Skeletal muscle satellite cell (primary cell): ENCODE results near the gene GRIK2.

ENCODE experiments used
- H3K27me3 ChIP-seq: 2 replicates; pipeline ENCODE4 v1.7.0; 2013; ENCODE audit warnings: low read length; ENCODE audit not compliant: control insufficient read depth, insufficient read depth
- H3K36me3 ChIP-seq: 2 replicates; pipeline ENCODE4 v1.7.0; 2013; ENCODE audit warnings: mild to moderate bottlenecking, control low read depth, low read length; ENCODE audit not compliant: insufficient read depth
- H3K4me1 ChIP-seq: 2 replicates; pipeline ENCODE4 v1.7.0; 2013; ENCODE audit warnings: low read length; ENCODE audit not compliant: control insufficient read depth, insufficient read depth
- H3K4me2 ChIP-seq: 2 replicates; pipeline ENCODE4 v1.7.0; 2013; ENCODE audit warnings: mild to moderate bottlenecking, low read length
- H3K4me3 ChIP-seq: 2 replicates; pipeline ENCODE4 v1.7.0; 2013; ENCODE audit warnings: low read length
- H3K9ac ChIP-seq: 2 replicates; pipeline ENCODE4 v1.7.0; 2013; ENCODE audit warnings: mild to moderate bottlenecking, low read depth, low read length, moderate library complexity
- H3K9me3 ChIP-seq: replicated peaks from 2 replicates; pipeline ENCODE4 v1.7.0; 2013; ENCODE audit warnings: mild to moderate bottlenecking, control low read depth, low read length

The GRIK2 gene

GRCh38 chr6:101806241-101806640, 412.7 kb downstream of the GRIK2 start:
- H3K4me1 ChIP-seq: peaks cover 15% of the 10 kb centered on the region
- H3K4me3 ChIP-seq: no peak overlapping the region
- no peak overlapping the region for H3K9ac ChIP-seq
- H3K4me2 ChIP-seq: no peak overlapping the region
- no peaks in the 10 kb centered on the region for H3K9me3 ChIP-seq
- H3K27me3 ChIP-seq: no peaks in the 10 kb centered on the region
- no peaks in the 10 kb centered on the region for H3K36me3 ChIP-seq

DNA sequence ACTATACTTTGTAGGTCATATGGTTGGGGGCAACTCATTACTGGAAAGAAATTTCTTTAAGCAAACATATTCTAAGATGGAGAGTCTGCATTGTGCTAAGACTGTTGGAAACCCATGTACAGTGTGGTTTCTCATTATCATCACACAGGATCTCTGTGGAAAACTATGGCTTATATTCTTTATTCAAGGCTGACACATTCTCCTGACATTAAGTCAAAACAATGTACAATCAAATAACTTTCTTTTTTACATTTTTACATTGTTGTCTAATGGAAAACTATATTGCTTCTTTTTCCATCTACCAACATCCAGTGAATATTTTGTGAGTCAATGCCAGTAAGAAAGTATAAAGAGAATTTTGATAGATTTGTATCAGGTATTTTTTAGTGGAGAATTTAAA, 417.6 kb downstream of the GRIK2 start:
- H3K36me3 ChIP-seq: no peaks in the 10 kb centered on the region
- no peak overlapping the region for H3K9ac ChIP-seq
- no peaks in the 10 kb centered on the region for H3K27me3 ChIP-seq
- H3K9me3 ChIP-seq: no peaks in the 10 kb centered on the region
- no peak overlapping the region for H3K4me2 ChIP-seq
- no peak overlapping the region for H3K4me3 ChIP-seq
- H3K4me1 ChIP-seq: peaks cover 5% of the 10 kb centered on the region

DNA sequence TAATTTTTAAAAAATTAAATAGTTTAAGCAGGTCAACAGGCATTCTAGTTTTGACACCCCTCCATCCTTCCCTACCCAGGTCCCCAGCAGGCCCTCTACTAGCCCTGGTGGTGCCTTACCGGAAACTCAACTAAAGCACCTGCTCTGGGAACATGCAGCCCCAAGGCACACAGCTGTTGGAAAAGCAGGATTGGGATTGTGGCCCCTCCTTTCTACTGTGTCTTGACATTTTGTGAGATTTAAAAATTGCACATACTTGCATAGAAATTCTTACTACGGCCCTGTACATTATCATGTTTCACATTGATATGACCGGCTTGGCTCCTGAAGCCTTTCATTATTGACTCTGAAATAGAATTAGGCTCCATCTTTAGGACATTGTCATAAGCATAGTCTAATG, 423.2 kb downstream of the GRIK2 start:
- Histone ChIP-seq H3K4me2 (no peak overlapping the region), H3K9ac (no peak overlapping the region), H3K36me3 (no peaks in the 10 kb centered on the region), H3K9me3 (no peaks in the 10 kb centered on the region), H3K4me3 (no peak overlapping the region), H3K4me1 (no peaks in the 10 kb centered on the region), H3K27me3 (no peaks in the 10 kb centered on the region)

GRCh38 chr6:101818051-101818450, 424.5 kb downstream of the GRIK2 start:
- no peaks in the 10 kb centered on the region for H3K27me3 ChIP-seq
- H3K9ac ChIP-seq: no peak overlapping the region
- no peak overlapping the region for H3K4me2 ChIP-seq
- H3K9me3 ChIP-seq: no peaks in the 10 kb centered on the region
- no peaks in the 10 kb centered on the region for H3K36me3 ChIP-seq
- H3K4me3 ChIP-seq: no peak overlapping the region
- H3K4me1 ChIP-seq: no peaks in the 10 kb centered on the region

GRCh38 chr6:101824551-101825345, 431.2 kb downstream of the GRIK2 start:
- H3K4me3 ChIP-seq: no peak overlapping the region

GRCh38 chr6:101826269-101826668, 432.8 kb downstream of the GRIK2 start:
- Histone ChIP-seq H3K9me3 (no peaks in the 10 kb centered on the region), H3K4me1 (peaks cover 12% of the 10 kb centered on the region), H3K4me2 (no peak overlapping the region), H3K4me3 (no peak overlapping the region), H3K27me3 (no peaks in the 10 kb centered on the region), H3K9ac (no peak overlapping the region), H3K36me3 (no peaks in the 10 kb centered on the region)

More at GRCh38 chr6:101824551-101825345, 431.2 kb downstream of the GRIK2 start:
- Histone ChIP-seq H3K9ac (no peak overlapping the region), H3K36me3 (no peaks in the 10 kb centered on the region), H3K4me1 (no peaks in the 10 kb centered on the region), H3K4me2 (no peak overlapping the region), H3K27me3 (no peaks in the 10 kb centered on the region), H3K9me3 (no peaks in the 10 kb centered on the region)

GRCh38 chr6:101826678-101827077, 433.2 kb downstream of the GRIK2 start:
- Histone ChIP-seq H3K27me3 (no peaks in the 10 kb centered on the region), H3K4me2 (no peak overlapping the region), H3K4me1 (peaks cover 12% of the 10 kb centered on the region), H3K4me3 (no peak overlapping the region), H3K36me3 (no peaks in the 10 kb centered on the region), H3K9ac (no peak overlapping the region), H3K9me3 (no peaks in the 10 kb centered on the region)

- Histone ChIP-seq H3K9me3 (no peaks in the 10 kb centered on the region), H3K4me3 (no peak overlapping the region), H3K4me2 (no peak overlapping the region), H3K27me3 (no peaks in the 10 kb centered on the region), H3K9ac (no peak overlapping the region), H3K36me3 (no peaks in the 10 kb centered on the region), H3K4me1 (peaks cover 12% of the 10 kb centered on the region)
These were observed 437.1 kb downstream of the GRIK2 start for GRCh38 chr6:101830501-101831031.

DNA sequence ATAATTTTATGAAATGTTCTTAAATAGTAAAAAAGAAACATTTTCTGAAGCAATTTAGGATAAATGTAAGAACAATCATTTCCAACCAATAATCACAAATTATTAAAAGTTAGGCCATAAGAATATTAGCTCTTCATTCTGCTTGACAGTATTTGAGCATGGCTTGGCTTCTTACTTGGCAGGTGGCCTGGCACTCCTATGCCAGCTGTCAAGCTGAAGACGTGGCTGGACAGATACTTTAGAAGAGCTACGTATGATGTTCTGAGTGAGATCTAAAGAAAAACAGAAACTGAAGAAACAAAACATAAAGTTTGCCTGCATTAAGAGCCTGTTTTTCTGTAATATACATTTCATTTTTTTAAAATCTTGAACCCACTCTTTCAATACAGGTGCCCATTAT, 438.9 kb downstream of the GRIK2 start:
- H3K27me3 ChIP-seq: no peaks in the 10 kb centered on the region
- no peak overlapping the region for H3K9ac ChIP-seq
- H3K4me1 ChIP-seq: peaks cover 12% of the 10 kb centered on the region
- H3K9me3 ChIP-seq: no peaks in the 10 kb centered on the region
- no peak overlapping the region for H3K4me2 ChIP-seq
- H3K36me3 ChIP-seq: no peaks in the 10 kb centered on the region
- H3K4me3 ChIP-seq: no peak overlapping the region

GRCh38 chr6:101840100-101840499, 446.6 kb downstream of the GRIK2 start:
- no peak overlapping the region for H3K4me2 ChIP-seq
- no peak overlapping the region for H3K9ac ChIP-seq
- H3K9me3 ChIP-seq: no peaks in the 10 kb centered on the region
- no peaks in the 10 kb centered on the region for H3K27me3 ChIP-seq
- H3K4me1 ChIP-seq: no peaks in the 10 kb centered on the region
- H3K36me3 ChIP-seq: no peaks in the 10 kb centered on the region
- no peak overlapping the region for H3K4me3 ChIP-seq

- Histone ChIP-seq H3K4me3 (no peak overlapping the region), H3K4me2 (no peak overlapping the region), H3K36me3 (no peaks in the 10 kb centered on the region), H3K9me3 (no peaks in the 10 kb centered on the region), H3K4me1 (no peaks in the 10 kb centered on the region), H3K9ac (no peak overlapping the region), H3K27me3 (no peaks in the 10 kb centered on the region)
These were observed 451.7 kb downstream of the GRIK2 start for GRCh38 chr6:101845172-101845571.

DNA sequence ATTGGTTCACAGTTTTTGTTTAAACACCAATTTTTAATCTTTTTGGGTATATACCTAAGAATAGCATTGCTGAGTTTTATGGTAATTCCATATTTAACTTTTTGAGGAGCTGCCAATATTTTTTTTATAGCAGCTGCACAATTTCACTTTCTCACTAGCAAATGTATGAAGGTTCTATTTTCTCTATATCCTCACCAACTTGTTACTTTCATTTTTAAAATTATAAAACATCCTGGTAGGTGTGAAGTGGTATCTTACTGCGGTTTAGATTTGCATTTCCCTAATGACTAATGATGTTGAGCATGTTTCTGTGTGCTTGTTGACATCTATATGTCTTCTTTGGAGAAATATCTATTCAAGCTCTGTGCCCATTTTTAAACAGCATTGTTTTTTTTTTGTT, 452.1 kb downstream of the GRIK2 start:
- no peaks in the 10 kb centered on the region for H3K9me3 ChIP-seq
- no peak overlapping the region for H3K4me2 ChIP-seq
- no peak overlapping the region for H3K4me3 ChIP-seq
- H3K36me3 ChIP-seq: no peaks in the 10 kb centered on the region
- no peak overlapping the region for H3K9ac ChIP-seq
- H3K27me3 ChIP-seq: no peaks in the 10 kb centered on the region
- H3K4me1 ChIP-seq: no peaks in the 10 kb centered on the region
